GM13976 (cell line): ENCODE data around the gene POLR3C.

Experiments
- DNase-seq: peaks from one replicate; pipeline ENCODE4 v3.0.0; 2012; ENCODE audit warnings: low spot score
- CTCF ChIP-seq: IDR thresholded peaks from 2 replicates; pipeline ENCODE4 v1.5.1; 2012; ENCODE audit warnings: borderline replicate concordance, mild to moderate bottlenecking; ENCODE audit not compliant: insufficient read depth; ENCODE audit errors: extremely low read depth, missing control alignments, control extremely low read depth
- in situ Hi-C: fragments of 300-500 bp; cut with MboI; formaldehyde crosslinking; loops from one replicate; pipeline ENCODE4 v1.12.0; 2022; ENCODE audit warnings: low sequenced_read_pairs, mixed read lengths, inconsistent platforms; ENCODE audit not compliant: unreplicated experiment

The POLR3C gene

GRCh38 chr1:145891143-145891542 is 67.1 kb downstream of the POLR3C start:
- TF ChIP-seq CTCF: no peak
- in situ Hi-C loops: loop anchor here (10.0 kb wide), 1 partner anchor 114 kb away; no protein-coding TSS in a partner anchor
- DNase-seq: no peak

- in situ Hi-C loops: loop anchor here (10.0 kb wide), 1 partner anchor 113 kb away; no protein-coding TSS in a partner anchor
- TF ChIP-seq CTCF: peak; percentile 85
Measured at GRCh38 chr1:145891587-145892485, 67.8 kb downstream of the POLR3C start.

GRCh38 chr1:145892486-145893087 is 68.6 kb downstream of the POLR3C start:
- TF ChIP-seq CTCF: no peak
- no peak for DNase-seq
- in situ Hi-C loops: loop anchor here (10.0 kb wide), 1 partner anchor 112 kb away; no protein-coding TSS in a partner anchor

More at GRCh38 chr1:145891587-145892485, 67.8 kb downstream of the POLR3C start:
- DNase-seq: peak; percentile 75

GRCh38 chr1:145893306-145894055 is 69.5 kb downstream of the POLR3C start:
- no peak for DNase-seq
- TF ChIP-seq CTCF: no peak
- in situ Hi-C loops: loop anchor here (10.0 kb wide), 1 partner anchor 111 kb away; no protein-coding TSS in a partner anchor
